ENCODE results near the gene GLIS2. TPM values are rescaled to one million over a fixed set of nuclear protein-coding genes. Genes with fewer than 3 reads are reported as not detected.

The GLIS2 gene
- total RNA-seq, 1 experiment from 2014 or later, result 18.2 TPM

DNA sequence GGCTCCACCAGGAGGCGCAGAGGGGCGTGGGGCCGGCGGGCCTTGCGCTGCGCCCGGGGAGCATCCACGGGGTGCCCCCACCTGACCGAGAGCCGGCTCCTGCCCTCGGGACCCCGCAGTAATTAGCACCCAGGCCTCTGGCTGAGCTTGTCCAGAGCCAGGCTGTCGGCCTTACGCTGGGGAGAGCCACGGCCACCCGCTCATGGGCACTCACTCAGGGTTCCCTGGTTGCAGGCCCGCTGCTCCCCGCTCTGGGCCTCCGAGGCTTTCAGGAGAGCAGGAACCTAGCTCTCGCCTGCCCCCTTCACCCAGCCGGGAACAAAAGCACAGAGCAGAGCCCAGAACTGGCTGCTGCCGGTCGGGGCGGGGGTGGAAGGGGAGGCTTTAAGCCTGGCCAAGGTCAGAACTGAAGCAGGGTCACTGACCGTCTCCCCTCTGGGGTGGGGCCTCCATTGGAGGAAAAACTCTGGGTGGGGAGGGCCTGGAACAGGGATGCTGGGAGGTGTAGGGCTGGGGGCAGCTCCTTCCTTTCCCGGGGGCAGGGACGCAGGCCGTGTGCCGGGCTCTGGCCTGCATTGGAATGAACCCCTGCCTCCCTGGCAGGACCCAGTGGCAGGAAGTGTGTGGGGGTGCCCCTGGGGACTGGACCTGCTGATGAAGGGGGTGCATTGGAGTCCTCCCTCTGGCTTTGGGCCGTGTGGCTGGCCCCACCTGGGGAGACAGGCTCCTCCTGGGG, 12.3 kb downstream of the GLIS2 start:
- ATAC-seq (no peak), DNase-seq (ENCODE audit: low read depth, low spot score) (no peak)
- intact Hi-C loops (cut with micrococcal nuclease), result no loop called here
- no peak overlapping the region for H3K4me3 ChIP-seq (replicated peaks in 1 of 2; ENCODE audit: low read depth in 1 of 2, low read length in 2 of 2)
- TF ChIP-seq POLR2A (IDR thresholded peaks at IDR 0.05; ENCODE audit: borderline replicate concordance, extremely low read depth, insufficient read depth, insufficient read length), result no peak
- TF ChIP-seq, protein P1, sequence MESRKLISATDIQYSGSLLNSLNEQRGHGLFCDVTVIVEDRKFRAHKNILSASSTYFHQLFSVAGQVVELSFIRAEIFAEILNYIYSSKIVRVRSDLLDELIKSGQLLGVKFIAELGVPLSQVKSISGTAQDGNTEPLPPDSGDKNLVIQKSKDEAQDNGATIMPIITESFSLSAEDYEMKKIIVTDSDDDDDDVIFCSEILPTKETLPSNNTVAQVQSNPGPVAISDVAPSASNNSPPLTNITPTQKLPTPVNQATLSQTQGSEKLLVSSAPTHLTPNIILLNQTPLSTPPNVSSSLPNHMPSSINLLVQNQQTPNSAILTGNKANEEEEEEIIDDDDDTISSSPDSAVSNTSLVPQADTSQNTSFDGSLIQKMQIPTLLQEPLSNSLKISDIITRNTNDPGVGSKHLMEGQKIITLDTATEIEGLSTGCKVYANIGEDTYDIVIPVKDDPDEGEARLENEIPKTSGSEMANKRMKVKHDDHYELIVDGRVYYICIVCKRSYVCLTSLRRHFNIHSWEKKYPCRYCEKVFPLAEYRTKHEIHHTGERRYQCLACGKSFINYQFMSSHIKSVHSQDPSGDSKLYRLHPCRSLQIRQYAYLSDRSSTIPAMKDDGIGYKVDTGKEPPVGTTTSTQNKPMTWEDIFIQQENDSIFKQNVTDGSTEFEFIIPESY (IDR thresholded peaks at IDR 0.05; ENCODE audit: extremely low read depth, insufficient replicate concordance, low read length), result no peak
- TF ChIP-seq EZH2 (IDR thresholded peaks at IDR 0.05), result no peak
- TF ChIP-seq, protein P2, sequence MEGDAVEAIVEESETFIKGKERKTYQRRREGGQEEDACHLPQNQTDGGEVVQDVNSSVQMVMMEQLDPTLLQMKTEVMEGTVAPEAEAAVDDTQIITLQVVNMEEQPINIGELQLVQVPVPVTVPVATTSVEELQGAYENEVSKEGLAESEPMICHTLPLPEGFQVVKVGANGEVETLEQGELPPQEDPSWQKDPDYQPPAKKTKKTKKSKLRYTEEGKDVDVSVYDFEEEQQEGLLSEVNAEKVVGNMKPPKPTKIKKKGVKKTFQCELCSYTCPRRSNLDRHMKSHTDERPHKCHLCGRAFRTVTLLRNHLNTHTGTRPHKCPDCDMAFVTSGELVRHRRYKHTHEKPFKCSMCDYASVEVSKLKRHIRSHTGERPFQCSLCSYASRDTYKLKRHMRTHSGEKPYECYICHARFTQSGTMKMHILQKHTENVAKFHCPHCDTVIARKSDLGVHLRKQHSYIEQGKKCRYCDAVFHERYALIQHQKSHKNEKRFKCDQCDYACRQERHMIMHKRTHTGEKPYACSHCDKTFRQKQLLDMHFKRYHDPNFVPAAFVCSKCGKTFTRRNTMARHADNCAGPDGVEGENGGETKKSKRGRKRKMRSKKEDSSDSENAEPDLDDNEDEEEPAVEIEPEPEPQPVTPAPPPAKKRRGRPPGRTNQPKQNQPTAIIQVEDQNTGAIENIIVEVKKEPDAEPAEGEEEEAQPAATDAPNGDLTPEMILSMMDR (IDR thresholded peaks at IDR 0.05 in 2 of 3, conservative IDR thresholded peaks at IDR 0.05 in 1 of 3; ENCODE audit: borderline replicate concordance in 1 of 3, insufficient read depth in 1 of 3, low read depth in 2 of 3, low read length in 2 of 3), result no peak
- peaks cover 0 to 1% of the 10 kb centered on the region in 2 experiments; a peak in 1 of 4 replicates for H3K36me3 ChIP-seq (ENCODE audit: control insufficient read depth in 1 of 2, insufficient read depth in 2 of 2, low read length in 2 of 2)
- no peaks in the 10 kb centered on the region for H3K9me2 ChIP-seq (ENCODE audit: insufficient read depth)
- H4K20me1 ChIP-seq (ENCODE audit: insufficient read depth), result 0 out of 2 replicates have a peak, but pooled peaks cover 3% of the 10 kb centered on the region
- 0 out of 2 replicates have a peak overlapping the region, but pooled peaks have one; percentile 12 for H3K4me2 ChIP-seq (ENCODE audit: low read length)
- CTCF ChIA-PET, result interaction anchor here (0.5 to 2.2 kb wide), 4 partner anchors 18 to 74 kb away, joined by 3 to 12 read pairs (median 3); no protein-coding TSS in a partner anchor
- H2AFZ ChIP-seq (ENCODE audit: low read depth, low read length, poor library complexity, severe bottlenecking), result no peak overlapping the region
- no peaks in the 10 kb centered on the region for H3K9me3 ChIP-seq (ENCODE audit: control insufficient read depth in 1 of 2, insufficient read depth in 1 of 2, low read depth in 1 of 2, low read length in 2 of 2)
- POLR2A ChIA-PET, result no interaction called here
- no peaks in the 10 kb centered on the region for H3K27me3 ChIP-seq (ENCODE audit: insufficient read depth, low read length)
- BruUV-seq (replicated peaks), result no TSS peak
- peak overlapping the region; percentile 22; the same call in 1 of the 2 replicates for H3K27ac ChIP-seq (ENCODE audit: low read depth, low read length)
- H3K79me2 ChIP-seq (ENCODE audit: insufficient read depth, low read length), result peaks cover 90% of the 10 kb centered on the region
- H3K9ac ChIP-seq (ENCODE audit: low read length), result no peak overlapping the region
- peaks cover 8 to 37% of the 10 kb centered on the region in 2 experiments; a peak in 2 of 4 replicates for H3K4me1 ChIP-seq (ENCODE audit: control insufficient read depth in 1 of 2, insufficient read depth in 2 of 2, low read length in 2 of 2)
- RAD21 ChIA-PET (ENCODE audit: low non-redundant PET in 1 of 2, low total read pairs in 2 of 2, uncharacterized antibody in 2 of 2, unreplicated experiment in 2 of 2), result interaction anchor here in 1 of 2 experiments (0.8 kb wide), 1 partner anchor 38 kb away, joined by 4 read pairs; no protein-coding TSS in a partner anchor
